Measurements from ENCODE around the gene FNDC11. TPM values are rescaled to one million over a fixed set of nuclear protein-coding genes. Genes with fewer than 3 reads are reported as not detected.

FNDC11 gene
- polyA plus RNA-seq, 2 of the 4 experiments (the other 2 are of a cell fraction), result 0.14 to 0.18 TPM

GRCh38 chr20:63576311-63576710, 22.4 kb downstream of the FNDC11 start (continued):
- no peak for TF ChIP-seq FOSL2 (IDR thresholded peaks at IDR 0.05)
- TF ChIP-seq FOSL2 (CRISPR knock-in tag; IDR thresholded peaks at IDR 0.05), result no peak
- TF ChIP-seq TFCP2L1 (CRISPR knock-in tag; IDR thresholded peaks at IDR 0.05), result no peak

GRCh38 chr20:63577317-63577894, 23.4 kb downstream of the FNDC11 start:
- ATAC-seq (no peak), DNase-seq (ENCODE audit: low read depth in 1 of 2, low spot score in 1 of 2) (no peak), FAIRE-seq (no peak)
- no peaks in the 10 kb centered on the region for H3K9me3 ChIP-seq
- H3K4me3 ChIP-seq, result no peak overlapping the region
- no peak overlapping the region for H3K4me2 ChIP-seq
- WGBS (ENCODE audit: missing lambda C conversion rate), result 81% methylated on average over 18 of the region's 19 CpGs
- TF ChIP-seq HOXB13 (CRISPR knock-in tag; IDR thresholded peaks at IDR 0.05; ENCODE audit: low read depth) (no peak), CBX8 (IDR thresholded peaks at IDR 0.05) (no peak), KDM1A (IDR thresholded peaks at IDR 0.05; ENCODE audit: low read depth) (no peak), SMC3 (IDR thresholded peaks at IDR 0.05) (no peak), ATOH8 (CRISPR knock-in tag; IDR thresholded peaks at IDR 0.05; ENCODE audit: low read depth) (no peak), POLR2AphosphoS2 (conservative IDR thresholded peaks at IDR 0.05; ENCODE audit: low read length) (no peak), ZNF302 (CRISPR knock-in tag; IDR thresholded peaks at IDR 0.05) (no peak), RARB (CRISPR knock-in tag; IDR thresholded peaks at IDR 0.05) (no peak), HMGXB4 (CRISPR knock-in tag; IDR thresholded peaks at IDR 0.05; ENCODE audit: borderline replicate concordance) (no peak), JUN (IDR thresholded peaks at IDR 0.05) (no peak), HOXB5 (CRISPR knock-in tag; IDR thresholded peaks at IDR 0.05) (no peak), CEBPB (IDR thresholded peaks at IDR 0.05) (no peak), TFCP2L1 (CRISPR knock-in tag; IDR thresholded peaks at IDR 0.05) (no peak), CHD2 (IDR thresholded peaks at IDR 0.05; ENCODE audit: low read length, partially characterized antibody) (no peak), JUNB (IDR thresholded peaks at IDR 0.05) (no peak), EHF (CRISPR knock-in tag; IDR thresholded peaks at IDR 0.05) (no peak), NR3C1 (IDR thresholded peaks at IDR 0.05) (no peak), MAFK (IDR thresholded peaks at IDR 0.05; ENCODE audit: partially characterized antibody) (no peak)
- TF ChIP-seq, protein P1, sequence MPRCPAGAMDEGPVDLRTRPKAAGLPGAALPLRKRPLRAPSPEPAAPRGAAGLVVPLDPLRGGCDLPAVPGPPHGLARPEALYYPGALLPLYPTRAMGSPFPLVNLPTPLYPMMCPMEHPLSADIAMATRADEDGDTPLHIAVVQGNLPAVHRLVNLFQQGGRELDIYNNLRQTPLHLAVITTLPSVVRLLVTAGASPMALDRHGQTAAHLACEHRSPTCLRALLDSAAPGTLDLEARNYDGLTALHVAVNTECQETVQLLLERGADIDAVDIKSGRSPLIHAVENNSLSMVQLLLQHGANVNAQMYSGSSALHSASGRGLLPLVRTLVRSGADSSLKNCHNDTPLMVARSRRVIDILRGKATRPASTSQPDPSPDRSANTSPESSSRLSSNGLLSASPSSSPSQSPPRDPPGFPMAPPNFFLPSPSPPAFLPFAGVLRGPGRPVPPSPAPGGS (IDR thresholded peaks at IDR 0.05), result no peak
- TF ChIP-seq, protein P2, sequence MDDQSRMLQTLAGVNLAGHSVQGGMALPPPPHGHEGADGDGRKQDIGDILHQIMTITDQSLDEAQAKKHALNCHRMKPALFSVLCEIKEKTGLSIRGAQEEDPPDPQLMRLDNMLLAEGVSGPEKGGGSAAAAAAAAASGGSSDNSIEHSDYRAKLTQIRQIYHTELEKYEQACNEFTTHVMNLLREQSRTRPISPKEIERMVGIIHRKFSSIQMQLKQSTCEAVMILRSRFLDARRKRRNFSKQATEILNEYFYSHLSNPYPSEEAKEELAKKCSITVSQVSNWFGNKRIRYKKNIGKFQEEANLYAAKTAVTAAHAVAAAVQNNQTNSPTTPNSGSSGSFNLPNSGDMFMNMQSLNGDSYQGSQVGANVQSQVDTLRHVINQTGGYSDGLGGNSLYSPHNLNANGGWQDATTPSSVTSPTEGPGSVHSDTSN (IDR thresholded peaks at IDR 0.05), result no peak
- CTCF ChIA-PET, result interaction anchor here (1.7 kb wide), 1 partner anchor 40 kb away, joined by 5 read pairs; the partner anchor contains the start of gene PTK6
- no peak overlapping the region; a peak in 1 of 6 replicates for H3K27ac ChIP-seq
- POLR2A ChIA-PET, result no interaction called here
- peaks cover 20% of the 10 kb centered on the region; the same call in 2 of the 3 replicates for H3K4me1 ChIP-seq
